ENCODE data around the gene NTRK3. TPM values are rescaled to one million over a fixed set of nuclear protein-coding genes. Genes with fewer than 3 reads are reported as not detected.

NTRK3 gene
- polyA plus RNA-seq, 1 donor from 2014 or later = 42.7 TPM

GRCh38 chr15:88207565-88207964 is 49.0 kb downstream of the NTRK3 start:
- H3K9me2 ChIP-seq (ENCODE audit: insufficient read depth, low read length) = no peaks in the 10 kb centered on the region
- H3K9me3 ChIP-seq (ENCODE audit: low read length) = no peaks in the 10 kb centered on the region
- H3K9ac ChIP-seq (ENCODE audit: low read length) = no peak overlapping the region
- no peaks in the 10 kb centered on the region for H3K27me3 ChIP-seq (ENCODE audit: insufficient read depth, low read depth, low read length)
- H3K4me3 ChIP-seq (ENCODE audit: low read length) = no peak overlapping the region
- H4K20me1 ChIP-seq (ENCODE audit: insufficient read depth) = no peaks in the 10 kb centered on the region
- H3F3A ChIP-seq (ENCODE audit: insufficient read depth, low read length, poor library complexity, severe bottlenecking) = no peaks in the 10 kb centered on the region
- no peaks in the 10 kb centered on the region for H3K36me3 ChIP-seq (ENCODE audit: insufficient read depth, low read length)
- H3K4me2 ChIP-seq (ENCODE audit: low read length) = no peak overlapping the region
- no peak overlapping the region for H2AFZ ChIP-seq (ENCODE audit: low read depth, low read length)
- TF ChIP-seq EP300 (conservative IDR thresholded peaks at IDR 0.05; ENCODE audit: poor library complexity, severe bottlenecking) (no peak), SMC3 (conservative IDR thresholded peaks at IDR 0.05; ENCODE audit: poor library complexity) (no peak), EZH2 (IDR thresholded peaks at IDR 0.05; ENCODE audit: borderline replicate concordance, insufficient read depth, low read length, poor library complexity, severe bottlenecking) (no peak), MXI1 (conservative IDR thresholded peaks at IDR 0.05; ENCODE audit: poor library complexity, severe bottlenecking) (no peak), TAF1 (IDR thresholded peaks at IDR 0.05; ENCODE audit: low read depth) (no peak), REST (IDR thresholded peaks at IDR 0.05; ENCODE audit: borderline replicate concordance) (no peak)
- H3K79me2 ChIP-seq (replicated peaks; ENCODE audit: insufficient read depth, low read length) = no peaks in the 10 kb centered on the region
- H3K27ac ChIP-seq (ENCODE audit: low read length) = no peak overlapping the region

GRCh38 chr15:88204584-88204983 is 52.0 kb downstream of the NTRK3 start:
- H3F3A ChIP-seq (ENCODE audit: insufficient read depth, low read length, poor library complexity, severe bottlenecking) = no peaks in the 10 kb centered on the region
- no peak overlapping the region for H3K4me2 ChIP-seq (ENCODE audit: low read length)
- H3K9ac ChIP-seq (ENCODE audit: low read length) = no peak overlapping the region
- H3K36me3 ChIP-seq (ENCODE audit: insufficient read depth, low read length) = no peaks in the 10 kb centered on the region
- H2AFZ ChIP-seq (ENCODE audit: low read depth, low read length) = no peak overlapping the region
- TF ChIP-seq CTCF (IDR thresholded peaks at IDR 0.05; ENCODE audit: poor library complexity, severe bottlenecking) (no peak), MXI1 (conservative IDR thresholded peaks at IDR 0.05; ENCODE audit: poor library complexity, severe bottlenecking) (no peak), TAF1 (IDR thresholded peaks at IDR 0.05; ENCODE audit: low read depth) (no peak), REST (IDR thresholded peaks at IDR 0.05; ENCODE audit: borderline replicate concordance) (no peak), EZH2 (IDR thresholded peaks at IDR 0.05; ENCODE audit: borderline replicate concordance, insufficient read depth, low read length, poor library complexity, severe bottlenecking) (no peak), POLR2AphosphoS5 (IDR thresholded peaks at IDR 0.05) (no peak), RAD21 (conservative IDR thresholded peaks at IDR 0.05) (no peak)
- H3K27me3 ChIP-seq (ENCODE audit: insufficient read depth, low read depth, low read length) = no peaks in the 10 kb centered on the region
- H3K27ac ChIP-seq (ENCODE audit: low read length) = no peak overlapping the region
- no peaks in the 10 kb centered on the region for H3K9me2 ChIP-seq (ENCODE audit: insufficient read depth, low read length)
- H3K79me2 ChIP-seq (replicated peaks; ENCODE audit: insufficient read depth, low read length) = no peaks in the 10 kb centered on the region
- H3K9me3 ChIP-seq (ENCODE audit: low read length) = no peaks in the 10 kb centered on the region
- H3K4me3 ChIP-seq (ENCODE audit: low read length) = no peak overlapping the region
- no peaks in the 10 kb centered on the region for H4K20me1 ChIP-seq (ENCODE audit: insufficient read depth)

Measured in neural cell (in vitro differentiated cells).